SU-DHL-6 (cell line): ENCODE data around the gene SLC22A4.

Experiments used
- EZH2phosphoT487 ChIP-seq: fragments of 200-600 bp; sonication (generic), shearing (Covaris generic); conservative IDR thresholded peaks from 2 replicates; pipeline ENCODE4 v1.6.1; 2018; ENCODE audit warnings: mild to moderate bottlenecking, antibody characterized with exemption, low read length, moderate library complexity, mixed read lengths
- TF ChIP-seq, protein P1 (sequence below): fragments of 200-600 bp; sonication (generic); IDR thresholded peaks from one replicate; pipeline ENCODE4 v1.5.1; 2017; ENCODE audit warnings: antibody characterized with exemption, mild to moderate bottlenecking, low read length, moderate library complexity; ENCODE audit not compliant: insufficient read depth, poor library complexity, severe bottlenecking

DNA sequence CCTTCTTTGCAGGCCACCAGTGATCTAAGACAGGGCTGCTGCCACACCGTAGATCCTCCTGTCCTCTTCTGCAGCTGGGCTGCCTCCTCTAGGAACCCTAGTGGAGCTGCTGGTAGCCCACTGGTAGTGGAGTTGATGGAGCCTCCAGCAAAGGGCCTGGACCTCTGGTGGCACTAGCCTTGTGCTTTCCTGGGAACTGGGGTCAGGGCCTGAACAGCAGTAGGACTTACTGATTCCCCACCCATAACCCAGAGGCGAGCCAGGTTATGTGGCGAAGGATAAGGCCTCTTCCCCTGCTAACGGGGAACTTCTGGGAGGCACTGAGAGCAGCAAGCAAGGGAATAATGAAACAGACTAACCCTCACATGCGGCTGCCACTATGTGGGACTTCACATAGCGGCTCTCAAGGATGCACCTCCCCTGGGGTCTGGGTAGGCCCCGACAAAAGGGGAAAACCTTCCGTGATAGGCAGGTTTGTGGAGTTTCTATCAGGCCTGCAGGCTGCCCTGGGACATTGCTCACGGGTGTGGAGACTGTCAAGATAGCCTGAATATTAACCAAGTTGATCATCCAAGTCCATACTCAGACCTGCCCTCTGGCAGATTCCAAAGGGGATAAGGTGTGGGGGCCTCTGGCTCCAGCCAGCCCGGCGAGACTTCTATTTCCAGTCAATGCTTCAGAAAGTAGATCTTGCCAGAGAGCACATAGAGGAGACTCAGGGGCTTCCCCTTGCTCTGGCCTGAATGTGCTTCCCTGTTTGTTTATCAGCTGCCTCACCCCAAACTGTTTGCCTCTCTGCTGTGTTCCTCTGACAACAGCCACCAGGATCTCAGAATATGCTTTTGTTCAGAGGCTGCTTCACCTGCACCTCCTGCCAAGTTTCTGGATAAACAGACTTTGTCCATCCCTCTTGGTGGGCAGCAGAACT is 7.4 kb downstream of the SLC22A4 start:
- TF ChIP-seq, protein P1, sequence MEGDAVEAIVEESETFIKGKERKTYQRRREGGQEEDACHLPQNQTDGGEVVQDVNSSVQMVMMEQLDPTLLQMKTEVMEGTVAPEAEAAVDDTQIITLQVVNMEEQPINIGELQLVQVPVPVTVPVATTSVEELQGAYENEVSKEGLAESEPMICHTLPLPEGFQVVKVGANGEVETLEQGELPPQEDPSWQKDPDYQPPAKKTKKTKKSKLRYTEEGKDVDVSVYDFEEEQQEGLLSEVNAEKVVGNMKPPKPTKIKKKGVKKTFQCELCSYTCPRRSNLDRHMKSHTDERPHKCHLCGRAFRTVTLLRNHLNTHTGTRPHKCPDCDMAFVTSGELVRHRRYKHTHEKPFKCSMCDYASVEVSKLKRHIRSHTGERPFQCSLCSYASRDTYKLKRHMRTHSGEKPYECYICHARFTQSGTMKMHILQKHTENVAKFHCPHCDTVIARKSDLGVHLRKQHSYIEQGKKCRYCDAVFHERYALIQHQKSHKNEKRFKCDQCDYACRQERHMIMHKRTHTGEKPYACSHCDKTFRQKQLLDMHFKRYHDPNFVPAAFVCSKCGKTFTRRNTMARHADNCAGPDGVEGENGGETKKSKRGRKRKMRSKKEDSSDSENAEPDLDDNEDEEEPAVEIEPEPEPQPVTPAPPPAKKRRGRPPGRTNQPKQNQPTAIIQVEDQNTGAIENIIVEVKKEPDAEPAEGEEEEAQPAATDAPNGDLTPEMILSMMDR = no peak
- no peak for TF ChIP-seq EZH2phosphoT487
